OCI-LY7 (cell line): ENCODE results near the gene MOB3A. TPM values are rescaled to one million over a fixed set of nuclear protein-coding genes. Genes with fewer than 3 reads are reported as not detected.

Experiments
- BruUV-seq: library from RNA; stranded (reverse); fragments of 400-500 nt; replicated peaks from 2 replicates; lab custom pipeline; 2021; lab: Mats Ljungman, UMichigan
- CTCF ChIA-PET: fragments of 300-600 bp; sonication (Branson Sonifier 250); formaldehyde crosslinking; loops from one replicate; lab custom pipeline; 2022; ENCODE audit warnings: antibody characterized with exemption; ENCODE audit not compliant: unreplicated experiment; lab: Charles Lee
- POLR2A ChIA-PET: fragments of 300-600 bp; sonication (Branson Sonifier 250); formaldehyde crosslinking; loops from one replicate; lab custom pipeline; 2022; ENCODE audit warnings: antibody characterized with exemption; lab: Charles Lee
- DNase-seq: peaks from one replicate; pipeline ENCODE4 v3.0.0-alpha.2; 2015; ENCODE audit warnings: low spot score
- H2AFZ ChIP-seq: fragments of 200-600 bp; sonication (generic), shearing (Covaris generic); 2 replicates; pipeline ENCODE4 v1.6.1; 2014; ENCODE audit warnings: mild to moderate bottlenecking, antibody characterized with exemption, low read length, moderate library complexity
- H3K27ac ChIP-seq: fragments of 200-600 bp; sonication (generic); 2 replicates; pipeline ENCODE4 v1.5.1; 2014; ENCODE audit warnings: mixed run types, low read depth, mild to moderate bottlenecking, moderate library complexity, low read length, inconsistent platforms; ENCODE audit not compliant: poor library complexity, severe bottlenecking
- H3K36me3 ChIP-seq: fragments of 200-600 bp; sonication (generic); 2 replicates; pipeline ENCODE4 v1.6.1; 2014; ENCODE audit warnings: mild to moderate bottlenecking, antibody characterized with exemption, low read length, moderate library complexity, mixed read lengths; ENCODE audit not compliant: insufficient read depth
- H3K4me1 ChIP-seq: fragments of 200-600 bp; sonication (generic); 2 replicates; pipeline ENCODE4 v1.5.1; 2014; ENCODE audit warnings: mild to moderate bottlenecking, low read length; ENCODE audit not compliant: insufficient read depth, poor library complexity, severe bottlenecking
- H3K4me2 ChIP-seq: fragments of 200-600 bp; sonication (generic); 2 replicates; pipeline ENCODE4 v1.6.1; 2014; ENCODE audit warnings: mild to moderate bottlenecking, low read length
- H3K4me3 ChIP-seq: fragments of 200-600 bp; sonication (generic); 2 replicates; pipeline ENCODE4 v1.5.1; 2014; ENCODE audit warnings: mild to moderate bottlenecking, low read depth, low read length; ENCODE audit not compliant: poor library complexity, severe bottlenecking
- H3K79me2 ChIP-seq: fragments of 200-600 bp; sonication (generic); 2 replicates; pipeline ENCODE4 v1.6.1; 2016; ENCODE audit warnings: low read depth, mild to moderate bottlenecking, low read length, moderate library complexity, mixed read lengths; ENCODE audit not compliant: insufficient read depth
- H3K9me2 ChIP-seq: fragments of 200-600 bp; sonication (generic); 2 replicates; pipeline ENCODE4 v1.6.1; 2016; ENCODE audit warnings: mild to moderate bottlenecking, low read length, mixed read lengths; ENCODE audit not compliant: insufficient read depth
- H3K9me3 ChIP-seq: fragments of 200-600 bp; sonication (generic); 2 replicates; pipeline ENCODE4 v1.6.1; 2014; ENCODE audit warnings: mild to moderate bottlenecking, mixed run types, low read length, mixed read lengths
- H4K20me1 ChIP-seq: fragments of 200-600 bp; sonication (generic); 2 replicates; pipeline ENCODE4 v1.6.1; 2014; ENCODE audit warnings: mild to moderate bottlenecking, antibody characterized with exemption, low read length, moderate library complexity, mixed read lengths; ENCODE audit not compliant: insufficient read depth
- EZH2phosphoT487 ChIP-seq: fragments of 200-600 bp; sonication (generic); IDR thresholded peaks from 2 replicates; pipeline ENCODE4 v1.6.1; 2018; ENCODE audit warnings: low read depth, borderline replicate concordance, mild to moderate bottlenecking, mixed run types, antibody characterized with exemption, low read length, moderate library complexity, mixed read lengths
- intact Hi-C: fragments of 100-400 bp; cut with micrococcal nuclease; formaldehyde crosslinking; loops from one replicate; pipeline ENCODE4 v1.10.0; 2022; ENCODE audit not compliant: unreplicated experiment
- total RNA-seq, 2 experiments: library from RNA; depleted of rRNA in 1 of 2; stranded (reverse); fragments of >200 nt in 1 of 2; shearing (Covaris generic) in 1 of 2; gene quantifications; 2 replicates each; pipeline ENCODE4 v1.2.3, GENCODE V29; 2014 to 2022
- TF ChIP-seq, protein P1 (sequence below): fragments of 200-600 bp; sonication (generic); conservative IDR thresholded peaks from 2 replicates; pipeline ENCODE4 v1.5.1; 2014; ENCODE audit warnings: mild to moderate bottlenecking, antibody characterized with exemption, low read length, moderate library complexity, mixed read lengths

MOB3A gene
- total RNA-seq, 2 experiments from 2014 or later, result 54.6 to 111 TPM

- no peak overlapping the region for H3K4me2 ChIP-seq
- H3K4me3 ChIP-seq, result no peak overlapping the region
- CTCF ChIA-PET, result no interaction called here
- H3K36me3 ChIP-seq, result peaks cover 6% of the 10 kb centered on the region; the same call in 1 of the 2 replicates
- peaks cover 71% of the 10 kb centered on the region for H3K4me1 ChIP-seq
- BruUV-seq, result no TSS peak
- H4K20me1 ChIP-seq, result 0 out of 2 replicates have a peak, but pooled peaks cover 6% of the 10 kb centered on the region
- H3K79me2 ChIP-seq, result peaks cover 20% of the 10 kb centered on the region
- intact Hi-C loops, result no loop called here
- no peak for TF ChIP-seq EZH2phosphoT487
- TF ChIP-seq, protein P1, sequence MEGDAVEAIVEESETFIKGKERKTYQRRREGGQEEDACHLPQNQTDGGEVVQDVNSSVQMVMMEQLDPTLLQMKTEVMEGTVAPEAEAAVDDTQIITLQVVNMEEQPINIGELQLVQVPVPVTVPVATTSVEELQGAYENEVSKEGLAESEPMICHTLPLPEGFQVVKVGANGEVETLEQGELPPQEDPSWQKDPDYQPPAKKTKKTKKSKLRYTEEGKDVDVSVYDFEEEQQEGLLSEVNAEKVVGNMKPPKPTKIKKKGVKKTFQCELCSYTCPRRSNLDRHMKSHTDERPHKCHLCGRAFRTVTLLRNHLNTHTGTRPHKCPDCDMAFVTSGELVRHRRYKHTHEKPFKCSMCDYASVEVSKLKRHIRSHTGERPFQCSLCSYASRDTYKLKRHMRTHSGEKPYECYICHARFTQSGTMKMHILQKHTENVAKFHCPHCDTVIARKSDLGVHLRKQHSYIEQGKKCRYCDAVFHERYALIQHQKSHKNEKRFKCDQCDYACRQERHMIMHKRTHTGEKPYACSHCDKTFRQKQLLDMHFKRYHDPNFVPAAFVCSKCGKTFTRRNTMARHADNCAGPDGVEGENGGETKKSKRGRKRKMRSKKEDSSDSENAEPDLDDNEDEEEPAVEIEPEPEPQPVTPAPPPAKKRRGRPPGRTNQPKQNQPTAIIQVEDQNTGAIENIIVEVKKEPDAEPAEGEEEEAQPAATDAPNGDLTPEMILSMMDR, result no peak
- no peaks in the 10 kb centered on the region for H3K9me3 ChIP-seq
- H3K9me2 ChIP-seq, result no peaks in the 10 kb centered on the region
- POLR2A ChIA-PET, result no interaction called here
- H3K27ac ChIP-seq, result no peak overlapping the region
- H2AFZ ChIP-seq, result no peak overlapping the region
- DNase-seq, result no peak
Observed at GRCh38 chr19:2053601-2054389, 42.3 kb downstream of the MOB3A start.

DNA sequence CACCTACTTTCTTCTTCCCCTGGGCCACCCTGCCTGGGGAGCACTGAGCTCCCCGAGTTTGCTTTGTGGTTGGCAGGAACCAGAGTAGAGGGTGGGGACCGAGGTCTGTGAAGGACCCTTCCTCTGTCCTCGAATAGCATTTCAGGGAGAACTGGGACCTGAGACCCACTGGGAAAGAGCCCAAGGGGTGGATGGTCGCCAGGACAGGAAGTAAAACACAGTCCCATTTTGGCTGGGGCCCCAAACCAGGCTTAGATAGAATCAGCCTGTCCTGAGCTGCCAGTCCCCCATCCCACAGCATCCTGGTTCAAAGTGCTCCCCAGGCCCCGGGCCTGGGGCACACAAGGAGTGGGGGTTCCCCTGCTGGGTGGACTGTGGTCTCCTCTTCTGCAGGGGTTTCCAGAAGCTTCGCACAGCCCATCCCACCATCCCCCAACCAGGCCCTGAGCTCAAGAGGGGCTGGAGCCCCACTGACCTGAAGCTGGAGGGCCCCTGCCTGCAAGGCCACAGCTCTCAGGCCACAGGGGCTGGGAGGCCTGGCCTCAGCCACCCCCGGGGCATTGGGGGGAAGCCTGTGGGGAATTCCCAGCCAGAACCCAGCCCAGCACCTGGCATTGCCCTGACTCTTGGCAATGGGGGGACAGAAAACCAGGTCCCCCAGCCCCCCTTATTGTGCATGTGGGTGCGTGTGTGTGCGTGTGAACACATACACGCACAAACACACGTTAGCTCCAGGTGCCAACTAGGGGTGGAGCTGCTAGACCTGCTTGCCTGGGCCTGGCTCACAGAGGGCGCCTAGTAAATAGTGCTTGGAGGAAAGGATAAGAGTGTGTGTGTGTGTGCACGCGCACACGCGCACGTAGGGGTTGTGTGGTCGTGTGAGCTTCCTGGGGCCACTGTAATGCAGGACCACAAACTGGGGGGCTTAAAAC lies 44.1 kb downstream of the MOB3A start:
- peak overlapping the region; percentile 58 for H3K4me3 ChIP-seq
- H3K9me2 ChIP-seq, result no peaks in the 10 kb centered on the region
- BruUV-seq, result no TSS peak
- CTCF ChIA-PET, result interaction anchor here (0.9 kb wide), 1 partner anchor 17 kb away, joined by 5 read pairs; no protein-coding TSS in a partner anchor
- no peak for TF ChIP-seq EZH2phosphoT487
- TF ChIP-seq, protein P1, result no peak; the same call in 1 of the 2 replicates
- peaks cover 30% of the 10 kb centered on the region for H3K79me2 ChIP-seq
- H3K27ac ChIP-seq, result peak overlapping the region; percentile 70
- H2AFZ ChIP-seq, result peak overlapping the region; percentile 56
- POLR2A ChIA-PET, result interaction anchor here (0.7 to 1.7 kb wide), 10 partner anchors 9 to 155 kb away, joined by 3 to 10 read pairs (median 4); no protein-coding TSS in a partner anchor
- 0 out of 2 replicates have a peak, but pooled peaks cover 6% of the 10 kb centered on the region for H4K20me1 ChIP-seq
- no peaks in the 10 kb centered on the region for H3K9me3 ChIP-seq
- peaks cover 22% of the 10 kb centered on the region; the same call in 1 of the 2 replicates for H3K36me3 ChIP-seq
- intact Hi-C loops, result loop anchor here (2.0 kb wide), 2 partner anchors 35 to 43 kb away; no protein-coding TSS in a partner anchor
- H3K4me1 ChIP-seq, result peaks cover 66% of the 10 kb centered on the region
- DNase-seq, result peak; percentile 63
- H3K4me2 ChIP-seq, result peak overlapping the region; percentile 69
